Liver (tissue), 9 donors: ENCODE results near the gene NRG2. TPM values are rescaled to one million over a fixed set of nuclear protein-coding genes. Genes with fewer than 3 reads are reported as not detected.

ENCODE experiments used
- DNase-seq: peaks from one replicate; pipeline ENCODE4 v3.0.0-alpha.2; 2017; ENCODE audit warnings: low spot score
- H3K27ac ChIP-seq, 2 donors: one replicate each; pipeline ENCODE4 v1.7.0; 2013; ENCODE audit warnings: inconsistent platforms in 2 of 2, low read length in 2 of 2, control low read depth in 1 of 2, low read depth in 1 of 2, mild to moderate bottlenecking in 1 of 2
- H3K27me3 ChIP-seq, 4 donors: one replicate each; pipeline versions ENCODE4 v1.6.1 to v1.7.0; 2013; ENCODE audit warnings: low read length in 3 of 4, inconsistent platforms in 1 of 4, mild to moderate bottlenecking in 1 of 4, moderate library complexity in 1 of 4; ENCODE audit not compliant: control insufficient read depth in 4 of 4, insufficient read depth in 4 of 4
- H3K36me3 ChIP-seq, 4 donors: one replicate each; pipeline versions ENCODE4 v1.6.1 to v1.7.0; 2013; ENCODE audit warnings: low read length in 3 of 4, mild to moderate bottlenecking in 3 of 4, low read depth in 1 of 4, moderate library complexity in 1 of 4; ENCODE audit not compliant: control insufficient read depth in 4 of 4, insufficient read depth in 3 of 4
- H3K4me1 ChIP-seq, 4 donors: one replicate each; pipeline versions ENCODE4 v1.6.1 to v1.7.0; 2013; ENCODE audit warnings: low read length in 3 of 4, mild to moderate bottlenecking in 3 of 4, moderate library complexity in 1 of 4; ENCODE audit not compliant: control insufficient read depth in 4 of 4, insufficient read depth in 4 of 4
- H3K4me3 ChIP-seq, 3 donors: one replicate each; pipeline versions ENCODE4 v1.6.1 to v1.7.0; 2013; ENCODE audit warnings: low read length in 3 of 3, control low read depth in 1 of 3, low read depth in 1 of 3, mild to moderate bottlenecking in 1 of 3
- H3K9ac ChIP-seq, 2 donors: one replicate each; pipeline ENCODE4 v1.7.0; 2013; ENCODE audit warnings: low read length in 2 of 2, mild to moderate bottlenecking in 2 of 2, moderate library complexity in 2 of 2, control low read depth in 1 of 2, low read depth in 1 of 2
- H3K9me3 ChIP-seq, 4 donors: one replicate each; pipeline versions ENCODE4 v1.6.1 to v1.7.0; 2013; ENCODE audit warnings: low read length in 3 of 4; ENCODE audit not compliant: control insufficient read depth in 4 of 4
- ATF3 ChIP-seq: IDR thresholded peaks from 2 replicates; pipeline ENCODE4 v1.6.1; 2016; ENCODE audit warnings: antibody characterized with exemption
- CTCF ChIP-seq: fragments of 150-350 bp; IDR thresholded peaks from 2 replicates; pipeline ENCODE4 v1.5.1; 2017; ENCODE audit warnings: improper control_type of control experiment, low read depth, low read length; ENCODE audit not compliant: missing input control
- EGR1 ChIP-seq, 2 donors: IDR thresholded peaks; 2 replicates each; pipeline ENCODE4 v1.6.1; 2016 to 2018; ENCODE audit warnings: antibody characterized with exemption in 2 of 2, low read depth in 2 of 2
- FOXA1 ChIP-seq: IDR thresholded peaks from 2 replicates; pipeline ENCODE4 v1.6.1; 2016; ENCODE audit warnings: antibody characterized with exemption
- FOXA2 ChIP-seq: IDR thresholded peaks from 2 replicates; pipeline ENCODE4 v1.6.1; 2016; ENCODE audit warnings: antibody characterized with exemption
- GABPA ChIP-seq, 2 donors: IDR thresholded peaks in 1 of 2; conservative IDR thresholded peaks in 1 of 2; 2 replicates each; pipeline ENCODE4 v1.6.1; 2016; ENCODE audit warnings: antibody characterized with exemption in 2 of 2, mild to moderate bottlenecking in 1 of 2, moderate library complexity in 1 of 2
- HNF4A ChIP-seq, 2 donors: conservative IDR thresholded peaks; 2 replicates each; pipeline ENCODE4 v1.6.1; 2016; ENCODE audit warnings: antibody characterized with exemption in 2 of 2, mild to moderate bottlenecking in 2 of 2
- HNF4G ChIP-seq: IDR thresholded peaks from 2 replicates; pipeline ENCODE4 v1.6.1; 2016; ENCODE audit warnings: antibody characterized with exemption
- NR2F2 ChIP-seq: IDR thresholded peaks from 2 replicates; pipeline ENCODE4 v1.6.1; 2016; ENCODE audit warnings: antibody characterized with exemption
- RAD21 ChIP-seq, 2 donors: IDR thresholded peaks; 2 replicates each; pipeline ENCODE4 v1.6.1; 2016; ENCODE audit warnings: antibody characterized with exemption in 2 of 2, mild to moderate bottlenecking in 2 of 2
- RXRA ChIP-seq, 2 donors: IDR thresholded peaks; 2 replicates each; pipeline ENCODE4 v1.6.1; 2017 to 2018; ENCODE audit warnings: antibody characterized with exemption in 2 of 2, mild to moderate bottlenecking in 1 of 2
- SP1 ChIP-seq: IDR thresholded peaks from 2 replicates; pipeline ENCODE4 v1.6.1; 2018; ENCODE audit warnings: antibody characterized with exemption, mild to moderate bottlenecking
- TAF1 ChIP-seq: conservative IDR thresholded peaks from 2 replicates; pipeline ENCODE4 v1.6.1; 2016; ENCODE audit warnings: antibody characterized with exemption, mild to moderate bottlenecking
- ZBTB33 ChIP-seq: IDR thresholded peaks from 2 replicates; pipeline ENCODE4 v1.6.1; 2016; ENCODE audit warnings: antibody characterized with exemption
- WGBS: extraction: QIAGEN DNeasy Blood & Tissue Kit; methylation state at CpG from one replicate; pipeline ENCODE4 v1.1.7; 2013; 5-methylcytosine and 5-hydroxymethylcytosine counted together
- polyA plus RNA-seq, 2 donors: library from polyadenylated mRNA; stranded (reverse) in 1 of 2; unstranded in 1 of 2; fragments of 200-250 nt in 1 of 2; fragments of >200 nt in 1 of 2; fragmentation: Nextera tagmentation in 1 of 2; extraction: Ambion mirVana in 1 of 2; gene quantifications; one replicate each; pipeline versions ENCODE4 v1.2.1 to v1.2.3, GENCODE V29; 2013 to 2015
- total RNA-seq, 2 donors: library from RNA; depleted of rRNA; stranded (reverse); fragments of >200 nt; gene quantifications; one replicate each; pipeline ENCODE4 v1.2.3, GENCODE V29; 2014
- TF ChIP-seq, protein P1 (sequence below): IDR thresholded peaks from 2 replicates; pipeline ENCODE4 v1.6.1; 2016; ENCODE audit warnings: antibody characterized with exemption
- TF ChIP-seq, protein P2 (sequence below): IDR thresholded peaks from 2 replicates; pipeline ENCODE4 v1.6.1; 2016; ENCODE audit warnings: antibody characterized with exemption, mild to moderate bottlenecking
- donor health status: healthy.
- donor health status: healthy.
- donor health status: healthy.
- donor health status: healthy.
- donor health status: healthy.

NRG2 gene
- total and polyA plus RNA-seq, 4 donors = 0.07 to 0.08 TPM; not detected in 2

GRCh38 chr5:139809331-139809810 lies 233.7 kb downstream of the NRG2 start (continued):
- no peak for TF ChIP-seq ATF3
- TF ChIP-seq NR2F2 = no peak
- TF ChIP-seq HNF4A (conservative IDR thresholded peaks at IDR 0.05) = no peak
- TF ChIP-seq EGR1 (IDR thresholded peaks at IDR 0.05; ENCODE audit: low read depth in 2 of 2) = no peak

GRCh38 chr5:139808481-139809330 lies 234.4 kb downstream of the NRG2 start:
- H3K36me3 ChIP-seq = no peaks in the 10 kb centered on the region
- WGBS = 48% methylated on average over 19 of the region's 19 CpGs

DNA sequence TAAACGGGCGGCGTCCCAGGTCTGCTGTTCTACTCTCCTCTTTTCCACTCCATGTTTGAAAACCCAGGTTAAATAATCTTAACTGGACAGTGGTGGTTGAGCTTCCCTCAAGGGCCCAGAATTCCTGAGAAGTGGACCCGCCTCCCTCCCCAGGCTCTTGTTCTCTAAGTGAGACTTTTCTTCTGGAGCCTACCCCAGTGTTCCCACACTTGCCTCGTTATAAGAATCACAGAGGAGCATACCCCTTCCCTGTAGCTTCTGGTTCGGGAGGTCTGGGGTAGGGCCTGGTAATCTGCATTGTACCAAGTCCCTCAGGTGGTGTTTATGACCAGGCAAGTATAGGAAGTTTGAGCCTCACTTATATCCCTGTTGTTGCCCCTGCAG lies 235.5 kb downstream of the NRG2 start:
- Histone ChIP-seq H3K36me3 (no peaks in the 10 kb centered on the region), H3K9ac (no peak overlapping the region), H3K4me1 (no peaks in the 10 kb centered on the region), H3K4me3 (no peak overlapping the region), H3K9me3 (no peaks in the 10 kb centered on the region), H3K27ac (no peak overlapping the region), H3K27me3 (no peaks in the 10 kb centered on the region)
- no peak for DNase-seq
- 79% methylated on average over 6 of the region's 6 CpGs for WGBS
- TF ChIP-seq FOXA1 (no peak), FOXA2 (no peak), ZBTB33 (no peak), EGR1 (IDR thresholded peaks at IDR 0.05; ENCODE audit: low read depth in 2 of 2) (no peak), SP1 (no peak), RAD21 (IDR thresholded peaks at IDR 0.05) (no peak), CTCF (no peak), GABPA (IDR thresholded peaks at IDR 0.05 in 1 of 2, conservative IDR thresholded peaks at IDR 0.05 in 1 of 2) (no peak), HNF4G (no peak), TAF1 (no peak), RXRA (IDR thresholded peaks at IDR 0.05) (no peak)
- TF ChIP-seq, protein P1, sequence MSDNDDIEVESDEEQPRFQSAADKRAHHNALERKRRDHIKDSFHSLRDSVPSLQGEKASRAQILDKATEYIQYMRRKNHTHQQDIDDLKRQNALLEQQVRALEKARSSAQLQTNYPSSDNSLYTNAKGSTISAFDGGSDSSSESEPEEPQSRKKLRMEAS = no peak

More at GRCh38 chr5:139808481-139809330, 234.4 kb downstream of the NRG2 start:
- DNase-seq = peak; percentile 57
- Histone ChIP-seq H3K9ac (no peak overlapping the region), H3K27me3 (no peaks in the 10 kb centered on the region), H3K4me3 (no peak overlapping the region), H3K4me1 (no peaks in the 10 kb centered on the region), H3K9me3 (no peaks in the 10 kb centered on the region), H3K27ac (no peak overlapping the region)
- TF ChIP-seq, protein P2, sequence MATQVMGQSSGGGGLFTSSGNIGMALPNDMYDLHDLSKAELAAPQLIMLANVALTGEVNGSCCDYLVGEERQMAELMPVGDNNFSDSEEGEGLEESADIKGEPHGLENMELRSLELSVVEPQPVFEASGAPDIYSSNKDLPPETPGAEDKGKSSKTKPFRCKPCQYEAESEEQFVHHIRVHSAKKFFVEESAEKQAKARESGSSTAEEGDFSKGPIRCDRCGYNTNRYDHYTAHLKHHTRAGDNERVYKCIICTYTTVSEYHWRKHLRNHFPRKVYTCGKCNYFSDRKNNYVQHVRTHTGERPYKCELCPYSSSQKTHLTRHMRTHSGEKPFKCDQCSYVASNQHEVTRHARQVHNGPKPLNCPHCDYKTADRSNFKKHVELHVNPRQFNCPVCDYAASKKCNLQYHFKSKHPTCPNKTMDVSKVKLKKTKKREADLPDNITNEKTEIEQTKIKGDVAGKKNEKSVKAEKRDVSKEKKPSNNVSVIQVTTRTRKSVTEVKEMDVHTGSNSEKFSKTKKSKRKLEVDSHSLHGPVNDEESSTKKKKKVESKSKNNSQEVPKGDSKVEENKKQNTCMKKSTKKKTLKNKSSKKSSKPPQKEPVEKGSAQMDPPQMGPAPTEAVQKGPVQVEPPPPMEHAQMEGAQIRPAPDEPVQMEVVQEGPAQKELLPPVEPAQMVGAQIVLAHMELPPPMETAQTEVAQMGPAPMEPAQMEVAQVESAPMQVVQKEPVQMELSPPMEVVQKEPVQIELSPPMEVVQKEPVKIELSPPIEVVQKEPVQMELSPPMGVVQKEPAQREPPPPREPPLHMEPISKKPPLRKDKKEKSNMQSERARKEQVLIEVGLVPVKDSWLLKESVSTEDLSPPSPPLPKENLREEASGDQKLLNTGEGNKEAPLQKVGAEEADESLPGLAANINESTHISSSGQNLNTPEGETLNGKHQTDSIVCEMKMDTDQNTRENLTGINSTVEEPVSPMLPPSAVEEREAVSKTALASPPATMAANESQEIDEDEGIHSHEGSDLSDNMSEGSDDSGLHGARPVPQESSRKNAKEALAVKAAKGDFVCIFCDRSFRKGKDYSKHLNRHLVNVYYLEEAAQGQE = peak; percentile 96
- TF ChIP-seq GABPA (IDR thresholded peaks at IDR 0.05 in 1 of 2, conservative IDR thresholded peaks at IDR 0.05 in 1 of 2) = no peak
